HFF-Myc (cell line): ENCODE measurements around the gene RBKS.

Source experiments
- DNase-seq: peaks from one replicate; pipeline ENCODE4 v3.0.0-alpha.2; 2011; ENCODE audit warnings: low read depth; ENCODE audit errors: extremely low read depth
- H3K4me3 ChIP-seq: replicated peaks from 2 replicates; pipeline ENCODE4 v1.5.1; 2011; ENCODE audit warnings: low read depth, mild to moderate bottlenecking, control low read depth, low read length
- TF ChIP-seq, protein P1 (sequence below): IDR thresholded peaks from 2 replicates; pipeline ENCODE4 v1.5.1; 2012; ENCODE audit warnings: mild to moderate bottlenecking, low read depth, low read length, control low read depth; ENCODE audit errors: missing control alignments

RBKS gene

DNA sequence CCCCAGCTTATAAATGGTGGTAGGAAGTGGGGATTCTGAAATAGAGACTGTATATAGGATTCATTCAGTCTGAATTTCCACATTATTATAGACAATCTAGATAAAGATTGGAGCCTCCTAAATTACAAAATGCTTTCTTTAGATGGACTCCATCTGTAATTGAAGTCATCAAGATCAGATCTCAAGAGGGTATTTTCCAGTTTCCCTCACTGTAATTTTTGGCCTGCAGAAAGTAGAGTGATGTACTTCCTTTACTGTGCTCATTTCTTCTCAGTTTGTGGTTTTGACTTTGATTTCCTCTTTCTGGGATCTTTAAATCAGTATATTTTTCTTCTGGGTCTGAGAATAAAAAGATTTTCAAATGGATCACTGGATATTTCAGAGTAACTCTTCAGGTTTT is 7.5 kb upstream of the RBKS start:
- H3K4me3 ChIP-seq = no peak overlapping the region
- DNase-seq = no peak
- TF ChIP-seq, protein P1, sequence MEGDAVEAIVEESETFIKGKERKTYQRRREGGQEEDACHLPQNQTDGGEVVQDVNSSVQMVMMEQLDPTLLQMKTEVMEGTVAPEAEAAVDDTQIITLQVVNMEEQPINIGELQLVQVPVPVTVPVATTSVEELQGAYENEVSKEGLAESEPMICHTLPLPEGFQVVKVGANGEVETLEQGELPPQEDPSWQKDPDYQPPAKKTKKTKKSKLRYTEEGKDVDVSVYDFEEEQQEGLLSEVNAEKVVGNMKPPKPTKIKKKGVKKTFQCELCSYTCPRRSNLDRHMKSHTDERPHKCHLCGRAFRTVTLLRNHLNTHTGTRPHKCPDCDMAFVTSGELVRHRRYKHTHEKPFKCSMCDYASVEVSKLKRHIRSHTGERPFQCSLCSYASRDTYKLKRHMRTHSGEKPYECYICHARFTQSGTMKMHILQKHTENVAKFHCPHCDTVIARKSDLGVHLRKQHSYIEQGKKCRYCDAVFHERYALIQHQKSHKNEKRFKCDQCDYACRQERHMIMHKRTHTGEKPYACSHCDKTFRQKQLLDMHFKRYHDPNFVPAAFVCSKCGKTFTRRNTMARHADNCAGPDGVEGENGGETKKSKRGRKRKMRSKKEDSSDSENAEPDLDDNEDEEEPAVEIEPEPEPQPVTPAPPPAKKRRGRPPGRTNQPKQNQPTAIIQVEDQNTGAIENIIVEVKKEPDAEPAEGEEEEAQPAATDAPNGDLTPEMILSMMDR = no peak

DNA sequence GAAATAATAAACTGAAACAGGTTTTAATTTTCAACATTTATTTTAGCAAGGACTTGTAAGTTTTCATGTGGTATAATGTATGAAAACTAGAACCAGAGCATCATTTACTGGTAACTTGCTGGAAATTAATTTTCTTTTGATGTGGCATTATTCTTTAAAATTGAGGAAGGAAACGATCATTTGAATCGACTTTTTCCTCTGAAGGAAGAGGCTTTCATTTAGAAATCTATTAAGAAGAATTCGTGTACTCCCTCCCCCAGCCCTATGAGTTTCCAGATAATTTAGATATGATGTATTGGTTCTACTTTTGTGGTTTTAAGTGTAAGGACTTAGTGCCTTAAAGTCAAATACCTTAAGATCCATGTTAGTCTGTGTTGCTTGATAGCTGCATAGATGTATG is 2.8 kb upstream of the RBKS start:
- DNase-seq = no peak
- no peak overlapping the region for H3K4me3 ChIP-seq
- TF ChIP-seq, protein P1 = no peak

DNA sequence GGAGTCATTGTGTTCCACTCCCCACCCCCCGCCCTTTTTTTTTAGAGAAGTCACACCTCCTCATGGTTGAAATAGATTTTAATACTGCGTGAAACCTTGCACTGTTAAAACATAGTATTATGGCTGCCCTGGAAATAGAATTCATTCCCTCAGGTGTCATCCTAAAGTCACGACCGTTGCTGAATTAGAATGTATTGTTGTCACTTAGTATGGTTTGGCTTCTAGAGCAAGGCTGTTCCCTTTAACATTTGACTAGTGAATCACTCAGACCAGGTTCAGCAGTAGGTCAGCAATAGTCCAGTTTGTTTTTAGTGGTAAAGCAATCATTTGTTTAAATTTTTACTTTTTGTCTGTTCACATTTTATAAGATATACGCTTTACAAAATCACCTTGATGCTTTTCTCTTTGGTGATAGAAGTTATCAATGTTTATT is 1.5 kb upstream of the RBKS start:
- peak overlapping the region; percentile 83 for H3K4me3 ChIP-seq
- TF ChIP-seq, protein P1 = no peak
- DNase-seq = no peak

DNA sequence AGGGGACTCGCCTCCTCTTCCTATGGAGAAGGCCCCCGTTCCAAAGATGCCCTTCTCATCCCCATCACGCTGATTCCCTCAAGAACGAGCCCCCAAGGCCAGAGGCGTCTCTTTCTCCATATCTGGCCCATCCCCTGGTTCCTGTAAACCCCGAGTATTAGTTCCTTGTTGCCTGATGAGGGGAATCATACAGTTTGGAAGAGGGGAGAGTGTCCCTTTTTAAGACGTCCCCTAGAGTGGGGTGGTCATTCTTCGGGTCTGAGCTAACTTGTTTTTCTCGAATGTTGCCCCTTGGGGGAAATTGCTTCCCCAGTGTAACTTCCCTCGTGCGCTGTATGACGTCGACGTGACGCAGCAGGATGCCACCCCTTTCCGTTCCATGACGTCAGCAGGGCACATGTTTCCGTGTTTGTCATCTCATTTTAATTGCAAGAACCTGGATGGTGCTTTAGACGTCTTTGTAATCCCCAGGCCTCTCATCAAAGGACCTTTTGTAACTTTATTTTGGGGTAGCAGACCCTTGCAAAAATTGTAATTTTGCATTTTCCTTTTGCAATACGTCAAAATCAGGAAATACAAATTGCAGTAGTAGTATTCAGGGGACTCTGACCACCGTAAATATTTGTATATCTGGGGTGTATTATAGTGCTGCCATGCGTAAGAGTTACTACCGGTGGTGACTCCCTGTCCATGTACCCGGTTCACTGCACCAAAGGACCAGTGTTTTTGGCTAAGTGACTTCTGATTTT is 911 bp upstream of the RBKS start:
- TF ChIP-seq, protein P1 = no peak
- peak overlapping the region; percentile 83 for H3K4me3 ChIP-seq
- DNase-seq = no peak

DNA sequence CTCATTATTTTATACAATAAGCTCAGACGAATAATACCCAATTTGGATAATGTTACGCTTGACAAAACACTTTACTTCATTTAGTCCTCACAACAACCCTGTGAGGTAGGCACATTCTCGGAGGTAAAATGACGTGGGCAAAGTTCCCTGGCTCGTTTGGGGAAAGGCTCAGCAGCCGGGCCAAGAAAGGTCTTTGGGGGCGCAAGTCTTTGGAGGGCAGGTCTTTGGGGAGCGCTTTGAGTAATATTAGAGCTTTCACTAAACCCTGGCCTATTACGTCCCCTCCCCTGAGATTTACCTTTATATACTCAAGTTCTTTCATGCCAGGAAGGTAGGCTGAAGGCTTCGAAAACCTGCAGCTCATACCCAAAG is 427 bp downstream of the RBKS start:
- peak overlapping the region; percentile 83 for H3K4me3 ChIP-seq
- TF ChIP-seq, protein P1 = no peak
- no peak for DNase-seq

DNA sequence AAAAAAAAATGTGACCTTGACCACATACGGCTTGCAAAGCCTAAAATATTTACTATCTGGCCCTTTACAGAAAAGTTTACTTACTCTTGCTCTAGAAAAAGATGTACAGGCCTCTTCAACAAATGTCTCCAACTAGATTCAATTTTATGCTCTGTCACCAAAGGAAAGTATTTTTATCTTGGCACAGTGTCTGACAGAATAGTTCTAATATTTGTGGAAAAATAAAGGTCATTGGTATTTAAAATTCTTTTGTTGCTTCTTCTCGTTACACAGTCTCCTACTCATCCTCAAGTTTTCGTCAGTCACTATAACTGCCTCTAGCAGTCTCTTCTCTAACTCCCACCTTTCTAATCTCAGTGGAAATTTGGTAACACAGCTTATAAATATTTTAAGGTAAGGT is 1.4 kb downstream of the RBKS start:
- no peak for DNase-seq
- TF ChIP-seq, protein P1 = no peak
- H3K4me3 ChIP-seq = no peak overlapping the region

DNA sequence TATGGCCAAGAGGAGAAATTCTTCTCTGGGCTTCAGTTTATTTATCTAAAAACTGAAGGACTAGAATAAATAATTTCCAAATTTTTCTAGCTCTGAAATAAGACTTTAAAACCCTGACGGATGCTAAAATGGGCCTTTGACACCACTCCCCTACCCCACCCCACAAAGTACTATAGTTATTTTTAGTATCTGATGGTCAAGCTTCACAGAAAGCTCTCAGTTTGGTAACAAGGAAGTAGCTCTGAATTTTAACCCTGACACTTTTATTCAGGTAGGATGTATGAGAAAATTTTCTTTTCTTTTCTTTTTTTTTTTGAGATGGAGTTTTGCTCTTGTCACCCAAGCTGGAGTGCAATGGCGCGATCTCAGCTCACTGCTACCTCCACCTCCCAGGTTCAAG is 2.4 kb downstream of the RBKS start:
- no peak overlapping the region for H3K4me3 ChIP-seq
- DNase-seq = no peak
- TF ChIP-seq, protein P1 = no peak
